GM12891 (cell line): ENCODE results near the gene HUNK.
"Not testable (repeated sequence)": the region's sequence is repeated elsewhere in the genome, so short reads cannot be mapped to it uniquely, and the experiment has no call there.

Experiments
- DNase-seq: peaks from one replicate; pipeline ENCODE4 v3.0.0; 2011; ENCODE audit warnings: low spot score; ENCODE audit not compliant: insufficient read length
- FAIRE-seq: peaks from 2 replicates; lab custom pipeline; 2011; peaks lifted over from hg19 to GRCh38; lab: Jason Lieb, UNC
- PAX5 ChIP-seq: IDR thresholded peaks from 2 replicates; pipeline ENCODE4 v1.6.1; 2011; ENCODE audit warnings: low read length, moderate library complexity, mild to moderate bottlenecking; ENCODE audit not compliant: insufficient read depth, severe bottlenecking
- POLR2A ChIP-seq: IDR thresholded peaks from 2 replicates; pipeline ENCODE4 v1.6.1; 2011; ENCODE audit warnings: low read depth, low read length, control low read depth
- POLR2AphosphoS5 ChIP-seq: IDR thresholded peaks from 2 replicates; pipeline ENCODE4 v1.6.1; 2011; ENCODE audit warnings: low read depth, low read length, control low read depth
- POU2F2 ChIP-seq: IDR thresholded peaks from 2 replicates; pipeline ENCODE4 v1.6.1; 2011; ENCODE audit warnings: low read depth, mild to moderate bottlenecking, control low read depth, low read length, moderate library complexity
- SPI1 ChIP-seq: IDR thresholded peaks from 2 replicates; pipeline ENCODE4 v1.6.1; 2011; ENCODE audit warnings: low read depth, low read length, control low read depth
- TAF1 ChIP-seq: IDR thresholded peaks from 2 replicates; pipeline ENCODE4 v1.6.1; 2011; ENCODE audit warnings: low read depth, low read length, control low read depth

Gene HUNK

GRCh38 chr21:31848326-31848985 lies 24.4 kb upstream of the HUNK start:
- DNase-seq, result no peak
- TF ChIP-seq POLR2AphosphoS5 (no peak), POU2F2 (no peak), POLR2A (no peak), PAX5 (no peak), TAF1 (no peak), SPI1 (no peak)
- FAIRE-seq, result no peak

GRCh38 chr21:31850886-31851285 lies 21.9 kb upstream of the HUNK start:
- FAIRE-seq (no peak), DNase-seq (no peak)
- TF ChIP-seq POLR2A, result no peak
- TF ChIP-seq POLR2AphosphoS5, result no peak
- TF ChIP-seq POU2F2, result no peak
- no peak for TF ChIP-seq SPI1
- no peak for TF ChIP-seq TAF1
- TF ChIP-seq PAX5, result no peak

- TF ChIP-seq TAF1 (no peak), POLR2AphosphoS5 (no peak), POLR2A (no peak), POU2F2 (no peak)
- FAIRE-seq (no peak), DNase-seq (no peak)
Observed at GRCh38 chr21:31855180-31855579, 17.6 kb upstream of the HUNK start.

- FAIRE-seq (no peak), DNase-seq (no peak)
- TF ChIP-seq POLR2A (no peak), POU2F2 (no peak), PAX5 (no peak), SPI1 (no peak), POLR2AphosphoS5 (no peak), TAF1 (no peak)
Observed at GRCh38 chr21:31857096-31857495, 15.7 kb upstream of the HUNK start.

DNA sequence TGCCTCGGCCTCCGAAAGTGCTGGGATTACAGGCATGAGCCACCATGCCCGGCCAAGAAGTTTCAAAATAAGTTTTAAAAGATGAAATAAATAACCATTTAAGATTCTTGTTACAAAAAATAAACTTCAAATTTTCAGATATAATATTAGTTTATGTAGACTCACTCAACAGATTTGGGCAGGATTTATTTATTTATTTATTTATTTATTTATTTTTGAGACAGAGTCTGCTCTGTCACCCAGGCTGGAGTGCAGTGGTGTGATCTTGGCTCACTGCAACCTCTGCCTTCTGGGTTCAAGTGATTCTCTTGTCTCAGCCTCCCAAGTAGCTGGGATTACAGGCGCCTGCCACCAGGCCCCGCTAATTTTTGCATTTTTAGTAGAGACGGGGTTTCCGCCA lies 15.2 kb upstream of the HUNK start:
- not testable (repeated sequence) for FAIRE-seq, DNase-seq

DNA sequence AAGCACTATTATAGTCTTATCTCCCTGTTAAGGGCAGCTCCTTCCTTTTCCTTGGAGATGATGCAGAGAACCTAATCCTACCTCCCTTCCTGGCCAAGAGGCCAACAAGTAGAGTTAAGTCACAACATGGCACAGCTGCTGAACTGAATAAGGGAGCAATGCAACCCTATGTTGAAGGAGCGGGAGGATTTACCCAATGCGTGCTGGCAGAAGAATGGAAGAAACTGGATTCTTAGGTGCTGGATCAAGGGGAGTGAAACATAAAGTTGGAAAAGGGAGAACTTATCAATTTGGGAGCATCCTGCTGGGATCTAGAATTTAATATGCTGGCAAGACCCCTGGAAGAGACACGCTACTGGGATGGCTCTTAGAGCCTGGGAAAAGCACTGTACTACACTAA lies 12.0 kb upstream of the HUNK start:
- FAIRE-seq, result no peak
- no peak for DNase-seq
- no peak for TF ChIP-seq TAF1
- no peak for TF ChIP-seq SPI1

- no peak for TF ChIP-seq POU2F2
- TF ChIP-seq TAF1, result no peak
- TF ChIP-seq POLR2A, result no peak
- no peak for TF ChIP-seq PAX5
- FAIRE-seq (no peak), DNase-seq (no peak)
Observed at GRCh38 chr21:31862078-31862477, 10.7 kb upstream of the HUNK start.

DNA sequence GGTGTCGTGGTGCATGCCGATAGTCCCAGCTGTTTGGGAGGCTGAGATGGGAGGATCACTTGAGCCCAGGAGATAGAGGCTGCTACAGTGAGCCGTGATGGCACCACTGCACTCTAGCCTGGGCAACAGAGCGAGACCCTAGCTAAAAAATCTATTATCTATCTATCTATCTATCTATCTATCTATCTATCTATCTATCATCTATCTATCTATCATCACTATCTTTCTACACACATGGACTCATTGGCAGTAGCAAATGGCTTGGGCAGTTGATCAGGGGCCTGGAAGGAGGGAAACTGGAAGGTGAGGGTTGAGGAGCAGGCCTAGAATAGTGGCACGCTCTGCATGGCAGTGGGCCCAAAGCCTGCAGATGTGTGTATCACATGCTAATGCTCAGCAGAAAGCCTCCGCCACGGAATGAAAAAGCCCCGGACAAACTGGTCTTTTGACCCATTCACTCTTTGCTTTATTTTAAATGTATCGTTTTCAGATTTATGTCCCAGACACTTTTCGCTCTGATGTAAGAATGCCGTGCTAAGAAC lies 7.3 kb upstream of the HUNK start:
- FAIRE-seq (no peak), DNase-seq (no peak)
- TF ChIP-seq POLR2AphosphoS5, result no peak
- no peak for TF ChIP-seq SPI1
- TF ChIP-seq TAF1, result no peak

- DNase-seq (peak; percentile 53), FAIRE-seq (no peak)
- no peak for TF ChIP-seq PAX5
- no peak for TF ChIP-seq POLR2AphosphoS5
- TF ChIP-seq TAF1, result no peak
- no peak for TF ChIP-seq SPI1
- TF ChIP-seq POLR2A, result no peak
- no peak for TF ChIP-seq POU2F2
Observed at GRCh38 chr21:31866077-31866511, 6.7 kb upstream of the HUNK start.

- TF ChIP-seq POU2F2 (no peak), SPI1 (no peak), PAX5 (no peak), POLR2AphosphoS5 (no peak), TAF1 (no peak), POLR2A (no peak)
- no peak for DNase-seq
- FAIRE-seq, result no peak
Observed at GRCh38 chr21:31869750-31870149, 3.1 kb upstream of the HUNK start.

DNA sequence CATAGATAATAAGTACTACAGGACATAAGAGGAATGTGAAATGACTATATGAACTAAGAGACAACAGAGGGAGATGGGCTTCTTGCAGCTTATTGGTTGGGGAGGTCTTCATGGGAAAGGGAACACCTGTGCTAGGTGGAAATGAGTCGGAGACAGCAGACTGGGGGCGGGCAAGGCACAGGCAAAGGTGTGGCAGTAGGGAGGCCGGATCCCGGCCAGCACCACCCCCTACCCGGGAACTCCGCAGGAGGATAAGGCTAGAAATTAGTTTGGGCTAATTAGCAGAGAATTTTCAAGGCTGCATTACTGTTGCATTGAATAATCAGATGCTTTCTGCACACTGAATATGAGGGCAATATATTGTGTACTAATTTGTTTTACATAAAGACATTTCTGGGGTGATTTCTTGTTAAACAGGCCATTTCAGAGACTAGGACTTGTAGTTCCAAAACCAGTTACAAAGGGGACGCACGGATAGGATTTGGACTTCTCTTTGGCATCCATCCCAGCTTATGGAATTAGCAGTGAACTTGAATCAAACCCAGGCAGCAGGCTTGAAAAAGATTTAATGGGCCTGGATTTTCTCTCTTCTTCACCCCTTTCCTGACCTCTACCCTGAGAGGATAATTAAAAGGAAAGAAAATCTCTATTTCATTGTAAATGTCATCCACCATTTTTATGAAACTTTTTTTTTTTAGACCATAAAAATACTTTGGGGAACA lies 2.2 kb upstream of the HUNK start:
- DNase-seq (no peak), FAIRE-seq (no peak)
- TF ChIP-seq POLR2AphosphoS5 (no peak), POLR2A (no peak), TAF1 (no peak), PAX5 (no peak), POU2F2 (no peak), SPI1 (no peak)

DNA sequence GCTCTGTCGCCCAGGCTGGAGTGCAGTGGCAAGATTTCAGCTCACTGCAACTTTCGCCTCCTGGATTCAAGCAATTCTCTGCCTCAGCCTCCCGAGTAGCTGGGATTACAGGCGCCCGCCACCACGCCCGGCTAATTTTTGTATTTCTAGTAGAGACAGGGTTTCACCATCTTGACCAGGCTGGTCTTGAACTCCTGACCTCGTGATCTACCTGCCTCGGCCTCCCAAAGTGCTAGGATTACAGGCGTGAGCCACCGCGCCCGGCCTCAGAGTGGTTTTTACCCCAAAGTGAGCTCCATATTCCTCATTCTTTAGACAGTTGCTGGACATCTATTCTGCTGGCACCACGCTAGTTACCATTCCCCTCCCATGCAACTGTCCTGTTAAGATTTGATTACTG lies 1.4 kb upstream of the HUNK start:
- FAIRE-seq, DNase-seq: not testable (repeated sequence)
